ENCODE results near the gene FKBP7.
"Not testable (repeated sequence)": the region's sequence is repeated elsewhere in the genome, so short reads cannot be mapped to it uniquely, and the experiment has no call there.

The FKBP7 gene

GRCh38 chr2:178478439-178479274, at the start of gene FKBP7:
FKBP7 (minus strand) TSS chr2:178478600; CDS start chr2:178478499, 101 bp downstream.
- DNase-seq: peak; percentile 84

DNA sequence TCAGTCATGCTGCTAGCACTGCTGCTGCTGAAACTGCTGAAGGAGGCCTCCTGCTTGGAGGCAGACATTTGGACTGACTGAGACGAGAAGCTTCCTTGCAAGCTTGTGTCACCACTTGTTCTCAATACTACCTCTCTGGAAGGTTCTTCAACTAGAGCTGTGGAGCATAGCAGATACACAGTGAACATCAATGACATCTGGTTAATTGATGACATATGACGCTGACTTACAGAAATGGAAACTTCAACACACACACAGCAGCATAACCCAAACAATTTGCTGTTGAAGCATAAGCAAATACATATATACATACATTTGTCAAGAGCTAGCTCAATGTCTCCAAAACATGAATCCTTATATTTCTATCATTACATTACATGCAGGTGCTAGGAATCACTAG, 49.2 kb upstream of the FKBP7 start:
- DNase-seq: no peak

DNA sequence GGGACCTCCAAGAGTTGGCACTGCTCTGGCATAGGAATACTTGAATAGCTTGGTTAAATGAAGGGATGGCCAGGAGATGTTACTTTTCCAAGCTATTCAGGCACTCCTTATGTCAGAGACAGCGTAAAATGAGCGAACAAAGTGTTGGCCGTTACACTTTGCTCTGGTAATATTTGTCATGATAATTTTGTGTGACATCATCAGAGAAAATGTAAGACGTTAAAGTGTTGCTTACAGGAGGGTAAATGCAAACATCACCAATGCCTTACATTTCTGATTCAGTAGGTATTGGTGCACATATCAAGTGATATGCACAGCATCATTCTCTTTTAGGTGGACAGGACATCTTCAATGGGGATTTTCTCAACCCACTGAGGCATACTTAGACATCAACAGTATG, 47.9 kb upstream of the FKBP7 start:
- no peak for DNase-seq

DNA sequence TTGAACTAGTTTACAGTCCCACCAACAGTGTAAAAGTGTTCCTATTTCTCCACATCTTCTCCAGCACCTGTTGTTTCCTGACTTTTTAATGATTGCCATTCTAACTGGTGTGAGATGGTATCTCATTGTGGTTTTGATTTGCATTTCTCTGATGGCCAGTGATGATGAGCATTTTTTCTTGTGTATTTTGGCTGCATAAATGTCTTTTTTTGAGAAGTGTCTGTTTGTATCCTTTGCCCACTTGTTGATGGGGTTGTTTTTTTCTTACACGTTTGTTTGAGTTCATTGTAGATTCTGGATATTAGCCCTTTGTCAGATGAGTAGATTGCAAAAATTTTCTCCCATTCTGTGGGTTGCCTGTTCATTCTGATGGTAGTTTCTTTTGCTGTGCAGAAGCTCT, 47.1 kb upstream of the FKBP7 start:
- DNase-seq: not testable (repeated sequence)

GRCh38 chr2:178525010-178525409, 46.6 kb upstream of the FKBP7 start:
- DNase-seq: not testable (repeated sequence)

GRCh38 chr2:178523596-178524134, 45.3 kb upstream of the FKBP7 start:
- DNase-seq: no peak

DNA sequence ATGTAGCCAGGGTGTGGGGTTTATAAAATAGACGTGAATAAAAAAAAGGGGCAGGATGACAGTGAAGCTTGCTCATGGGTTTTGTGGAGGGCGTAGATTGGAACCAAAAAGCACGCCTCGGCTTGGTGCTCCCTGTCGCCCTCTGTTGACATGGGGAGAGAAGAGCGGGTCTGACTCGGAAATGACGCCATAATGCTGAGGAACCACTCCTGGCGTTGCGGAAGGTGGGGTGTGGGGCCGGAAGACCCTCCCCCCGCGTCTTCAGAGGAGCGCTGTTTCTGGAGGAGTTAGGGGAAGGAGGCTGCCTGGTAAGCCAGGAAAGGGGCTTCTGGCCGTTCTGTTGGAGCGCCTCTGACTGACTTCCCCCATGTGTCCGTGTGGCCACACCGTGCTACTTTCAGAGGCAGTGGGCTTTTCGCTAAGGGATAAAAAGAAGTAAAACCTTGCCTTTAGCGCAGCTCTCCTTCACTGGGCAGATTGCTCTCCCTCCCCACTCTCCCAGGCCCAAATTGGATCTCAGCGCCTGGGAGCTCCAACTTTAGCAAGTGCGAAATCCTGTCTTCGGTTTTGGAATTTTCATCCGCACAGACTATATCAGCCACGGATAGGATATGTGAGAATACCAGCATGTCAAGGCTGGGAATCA, 44.7 kb upstream of the FKBP7 start:
- DNase-seq: peak; percentile 82

- no peak for DNase-seq
Observed at GRCh38 chr2:178521304-178522150, 43.1 kb upstream of the FKBP7 start.

DNA sequence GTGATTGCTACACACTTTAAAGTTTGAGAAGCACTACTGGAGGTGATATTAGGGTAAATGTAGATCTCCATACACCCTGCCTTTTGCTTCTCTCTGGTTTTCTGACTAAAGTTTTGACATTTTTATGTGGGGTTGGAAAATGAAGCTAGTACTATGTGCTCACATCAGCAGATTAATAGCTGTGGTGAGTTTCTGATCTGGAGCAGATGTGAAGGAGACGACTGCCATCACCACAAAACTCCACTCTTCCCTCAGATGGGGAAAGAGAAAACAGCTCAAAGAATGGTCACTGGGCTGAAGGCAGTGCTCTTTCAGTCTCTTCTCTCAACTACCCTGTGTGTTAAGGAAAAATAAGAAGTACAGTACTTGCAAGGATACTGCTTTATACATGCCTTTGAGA, 39.1 kb upstream of the FKBP7 start:
- DNase-seq: no peak

DNA sequence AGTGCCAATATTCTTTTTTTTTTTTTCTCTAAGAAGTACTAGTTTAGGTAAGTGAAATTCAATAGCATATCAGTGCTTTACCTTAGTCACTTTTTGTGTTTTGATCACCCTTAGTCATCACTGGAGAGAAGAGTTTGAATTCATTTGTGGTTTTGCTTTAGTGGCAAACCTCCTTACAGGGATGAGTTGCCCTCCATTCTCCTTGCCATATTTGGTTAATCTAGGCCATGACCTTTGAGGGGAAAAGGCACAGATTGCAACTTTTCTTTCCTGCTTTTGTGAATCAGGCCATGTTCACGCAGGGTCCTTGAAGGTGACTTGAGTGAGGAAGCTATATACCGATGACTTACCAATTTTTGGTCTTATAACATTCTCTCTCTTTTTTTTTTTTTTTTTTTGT, 36.3 kb upstream of the FKBP7 start:
- peak; percentile 18 for DNase-seq

DNA sequence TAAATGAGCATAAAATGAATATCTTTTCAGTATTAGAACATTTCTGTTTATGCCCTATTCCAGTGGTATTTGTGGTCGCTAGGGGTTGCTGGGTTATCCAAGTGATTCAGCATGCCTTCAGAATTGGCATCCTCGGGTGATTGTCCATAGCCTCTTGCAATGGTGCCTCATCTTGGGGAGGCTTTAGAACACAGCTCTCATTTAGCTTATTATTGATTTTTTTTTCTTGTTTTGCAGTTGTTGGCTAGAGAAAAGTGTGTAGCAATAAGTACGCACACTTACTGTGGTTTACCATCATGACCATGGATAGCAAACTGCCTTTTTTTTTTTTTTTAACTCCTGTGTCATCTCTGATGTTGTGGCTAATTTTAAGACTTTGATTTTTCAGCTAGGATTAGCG, 35.5 kb upstream of the FKBP7 start:
- DNase-seq: no peak

DNA sequence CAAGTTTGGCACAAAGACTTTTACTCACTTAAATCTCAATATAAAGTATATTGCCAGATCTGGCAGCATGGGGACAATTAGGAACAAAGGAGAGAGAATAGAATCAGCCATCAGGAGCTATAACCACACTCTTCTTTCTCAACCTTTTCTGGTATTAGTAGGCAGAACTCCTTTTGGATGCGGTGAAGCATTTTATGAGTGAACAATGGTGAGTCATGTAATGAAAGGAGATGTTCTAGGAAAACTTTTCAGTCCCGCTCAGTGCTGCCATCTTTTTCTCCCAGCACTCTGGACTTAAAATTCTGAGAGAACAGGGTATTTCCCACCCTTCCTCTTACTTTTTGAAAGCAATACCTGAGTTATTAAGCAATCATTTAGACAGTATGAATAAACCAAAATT, 34.1 kb upstream of the FKBP7 start:
- DNase-seq: no peak

- no peak for DNase-seq
Observed at GRCh38 chr2:178510384-178510783, 32.0 kb upstream of the FKBP7 start.

GRCh38 chr2:178508646-178509045, 30.2 kb upstream of the FKBP7 start:
- DNase-seq: no peak

GRCh38 chr2:178506949-178507348, 28.5 kb upstream of the FKBP7 start:
- no peak for DNase-seq

DNA sequence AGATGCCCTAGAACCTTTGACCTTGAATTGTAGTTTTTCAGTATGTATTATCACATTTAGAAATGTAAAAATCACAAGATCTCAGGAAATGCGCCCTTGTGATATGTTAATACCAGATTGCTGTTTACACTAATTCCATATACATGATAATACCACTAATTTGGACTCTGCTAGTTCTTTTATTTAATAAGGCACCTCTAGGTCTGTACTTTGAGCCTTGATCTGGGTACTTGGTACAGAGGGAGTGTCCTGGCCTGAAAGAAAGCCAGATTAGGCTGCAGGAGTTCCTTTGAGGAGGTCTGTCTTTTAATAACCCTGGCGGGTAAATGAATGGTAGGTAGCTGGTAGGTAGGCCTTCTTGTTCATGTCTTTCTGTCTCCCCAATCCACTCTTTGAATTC, 28.1 kb upstream of the FKBP7 start:
- DNase-seq: no peak

DNA sequence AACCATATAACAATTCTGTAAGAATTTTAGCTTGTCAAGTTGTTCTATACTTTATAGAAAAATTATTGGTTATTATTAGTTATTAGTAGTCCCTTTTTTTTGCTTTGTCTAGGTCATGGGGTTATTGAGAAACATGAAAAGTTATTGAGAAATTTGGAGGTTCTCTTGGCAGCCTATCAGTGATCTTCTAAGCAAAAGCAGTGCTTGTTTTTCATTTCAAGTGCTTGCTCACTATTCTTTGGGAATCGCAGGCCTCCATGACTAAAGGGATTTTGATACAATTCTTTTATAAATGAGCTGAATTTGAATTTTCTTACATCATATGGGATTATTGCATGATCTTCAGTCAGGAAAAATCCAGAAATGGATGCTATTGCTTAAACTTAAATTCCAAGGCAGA, 27.7 kb upstream of the FKBP7 start:
- DNase-seq: no peak

DNA sequence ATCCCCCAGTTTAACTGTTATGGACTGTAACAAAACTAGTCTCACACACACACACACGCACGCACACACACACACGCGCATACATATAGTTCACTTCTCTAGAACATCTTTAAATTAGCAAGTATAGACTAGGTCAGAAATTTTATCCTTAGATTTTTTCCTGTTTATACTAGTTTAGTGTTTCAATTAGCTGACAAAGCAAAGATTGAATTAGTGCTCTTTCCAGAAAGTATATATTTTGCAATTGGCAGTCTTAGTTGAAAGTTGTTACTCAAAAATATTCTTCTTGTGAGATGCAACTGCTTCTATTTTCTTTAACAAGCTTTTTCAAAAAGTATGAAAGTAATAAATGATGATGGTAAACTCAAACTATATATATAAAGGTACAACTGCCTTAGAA, 24.4 kb upstream of the FKBP7 start:
- no peak for DNase-seq

GRCh38 chr2:178499640-178500039, 21.2 kb upstream of the FKBP7 start:
- no peak for DNase-seq

GRCh38 chr2:178498137-178498536, 19.7 kb upstream of the FKBP7 start:
- DNase-seq: no peak

GRCh38 chr2:178496049-178496448, 17.6 kb upstream of the FKBP7 start:
- DNase-seq: no peak

DNA sequence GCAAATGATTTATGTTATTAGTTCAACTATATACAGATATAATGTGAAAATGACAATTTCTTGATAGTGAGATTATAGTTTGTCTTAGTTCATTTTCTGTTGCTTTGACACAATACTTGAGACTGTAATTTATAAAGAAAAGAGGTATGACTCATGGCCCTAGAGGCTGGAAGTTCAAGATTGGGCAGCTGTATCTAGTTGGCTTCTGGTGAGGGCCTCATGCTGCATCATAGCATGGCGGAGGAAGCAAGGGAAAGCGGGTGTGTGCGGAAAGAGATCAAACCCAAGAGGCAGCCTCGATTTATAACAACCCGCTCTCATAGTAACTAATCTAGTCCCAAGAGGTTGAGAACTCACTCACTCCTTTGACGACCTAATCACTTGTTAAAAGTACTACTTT, 13.2 kb upstream of the FKBP7 start:
- DNase-seq: no peak

GRCh38 chr2:178485356-178485755, 7.0 kb upstream of the FKBP7 start:
- no peak for DNase-seq
